ENCODE results near the gene CEP170B. TPM values are rescaled to one million over a fixed set of nuclear protein-coding genes. Genes with fewer than 3 reads are reported as not detected.
"Not testable (repeated sequence)": the region's sequence is repeated elsewhere in the genome, so short reads cannot be mapped to it uniquely, and the experiment has no call there.

Gene CEP170B
- total RNA-seq, 2 donors from 2014 or later = 26.8 to 47.0 TPM

DNA sequence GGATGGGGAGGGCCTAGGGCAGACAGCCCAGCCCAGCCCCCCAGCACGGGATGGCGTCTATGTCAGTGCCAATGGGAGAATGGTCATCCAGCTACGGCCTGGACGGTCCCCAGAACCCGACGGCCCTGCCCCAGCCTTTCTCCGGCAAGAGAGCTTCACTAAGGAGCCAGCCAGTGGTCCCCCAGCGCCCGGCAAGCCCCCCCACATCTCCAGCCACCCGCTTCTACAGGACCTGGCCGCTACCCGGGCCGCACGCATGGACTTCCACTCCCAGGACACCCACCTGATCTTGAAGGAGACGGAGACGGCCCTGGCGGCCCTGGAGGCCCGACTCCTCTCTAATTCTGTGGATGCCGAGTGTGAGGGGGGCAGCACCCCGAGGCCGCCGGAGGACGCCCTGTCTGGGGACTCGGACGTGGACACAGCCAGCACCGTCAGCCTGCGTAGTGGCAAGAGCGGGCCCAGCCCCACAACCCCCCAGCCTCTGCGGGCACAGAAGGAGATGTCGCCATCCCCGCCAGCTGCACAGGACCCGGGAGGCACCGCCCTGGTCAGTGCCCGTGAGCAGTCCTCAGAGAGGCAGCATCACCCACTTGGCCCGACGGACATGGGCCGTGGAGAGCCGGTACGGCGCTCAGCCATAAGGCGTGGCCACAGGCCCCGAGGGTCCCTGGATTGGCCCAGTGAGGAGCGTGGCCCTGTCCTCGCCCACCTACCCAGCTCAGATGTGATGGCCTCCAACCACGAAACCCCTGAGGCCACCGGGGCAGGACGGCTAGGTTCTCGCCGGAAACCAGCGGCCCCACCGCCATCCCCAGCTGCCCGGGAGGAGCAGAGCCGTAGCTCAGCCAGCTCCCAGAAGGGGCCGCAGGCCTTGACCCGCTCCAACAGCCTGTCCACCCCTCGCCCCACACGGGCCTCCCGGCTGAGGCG lies 21.9 kb downstream of the CEP170B start:
- peak; percentile 80 for DNase-seq (ENCODE audit: low spot score)
- intact Hi-C loops (cut with DNase I) = no loop called here

DNA sequence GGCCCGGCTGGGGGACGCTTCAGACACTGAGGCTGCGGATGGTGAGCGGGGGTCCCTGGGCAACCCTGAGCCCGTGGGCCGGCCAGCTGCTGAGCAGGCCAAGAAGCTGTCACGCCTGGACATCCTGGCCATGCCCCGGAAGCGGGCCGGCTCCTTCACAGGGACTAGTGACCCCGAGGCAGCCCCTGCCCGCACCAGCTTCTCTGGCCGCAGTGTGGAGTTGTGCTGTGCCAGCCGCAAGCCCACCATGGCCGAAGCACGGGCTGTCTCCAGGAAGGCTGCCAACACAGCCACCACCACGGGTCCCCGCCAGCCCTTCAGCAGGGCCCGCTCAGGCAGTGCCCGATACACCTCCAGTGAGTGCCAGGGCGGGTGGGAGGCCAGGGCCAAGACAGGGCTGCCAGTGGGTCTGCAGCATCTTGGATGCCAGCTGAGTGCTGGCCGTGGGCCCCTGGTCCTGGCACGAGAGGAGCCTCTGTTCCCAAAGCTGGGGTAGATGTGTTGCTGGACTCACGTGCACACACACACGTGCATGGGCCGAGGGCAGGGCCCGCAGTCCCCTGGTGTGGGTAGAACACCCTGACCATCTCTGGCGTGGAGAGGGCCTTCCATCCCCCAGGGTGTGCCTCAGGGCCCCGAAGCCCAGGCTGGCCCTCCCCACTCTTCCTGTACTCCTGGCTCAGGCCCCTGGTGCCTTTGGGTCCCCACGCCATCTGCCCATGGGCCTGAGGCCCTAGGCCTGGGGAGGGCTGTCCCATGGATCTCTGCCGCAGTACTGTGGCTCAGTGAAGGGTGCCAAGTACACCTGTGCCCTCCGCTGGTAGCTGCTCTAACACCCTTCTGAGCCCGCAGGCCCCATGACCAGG lies 22.8 kb downstream of the CEP170B start:
- intact Hi-C loops (cut with DNase I) = no loop called here
- peak; percentile 83 for DNase-seq (ENCODE audit: low spot score)

DNA sequence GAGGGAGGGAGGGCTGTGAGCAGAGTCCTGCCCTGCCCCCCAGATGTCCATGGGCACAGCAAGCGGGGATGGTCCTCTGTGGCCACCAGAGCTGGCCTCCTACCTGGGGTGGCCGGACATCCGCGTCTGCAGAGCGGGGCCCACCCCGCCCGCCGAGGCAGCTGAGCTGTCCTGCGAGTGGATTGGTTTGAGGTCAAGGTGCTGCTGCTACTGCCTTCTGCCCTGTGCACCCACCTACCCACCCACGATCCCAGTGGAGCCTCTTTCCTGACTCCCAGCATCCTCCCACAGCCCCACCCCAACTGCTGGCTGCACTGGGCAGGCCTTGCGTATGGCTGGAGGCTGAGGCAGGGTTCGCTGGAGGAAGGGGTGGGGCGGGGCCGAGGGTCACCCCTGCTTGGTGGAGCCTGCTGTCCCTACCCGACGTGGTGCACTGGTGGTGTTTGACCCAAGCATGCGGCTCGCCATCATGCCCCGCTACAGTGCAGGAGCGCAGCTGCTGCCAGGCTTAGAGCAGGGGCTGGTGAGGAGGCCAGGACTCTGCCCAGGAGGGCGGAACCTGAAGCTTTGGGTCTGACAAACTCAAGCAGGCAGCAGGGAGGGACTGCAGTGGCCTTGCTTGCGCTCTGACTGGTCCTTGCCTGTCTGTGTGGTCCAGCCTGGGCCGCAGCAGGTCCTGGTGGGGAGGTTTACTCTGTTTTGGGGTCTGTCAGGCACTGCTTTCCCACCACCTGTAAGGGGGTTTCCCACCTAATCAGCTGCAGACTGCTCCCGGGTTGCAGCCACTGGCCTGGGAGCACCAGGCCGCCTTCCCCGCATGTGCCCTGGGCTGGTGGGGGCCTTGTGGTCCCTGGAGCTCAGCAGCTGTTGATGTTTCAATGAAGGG lies 23.7 kb downstream of the CEP170B start:
- intact Hi-C loops (cut with DNase I) = no loop called here
- peak; percentile 75 for DNase-seq (ENCODE audit: low spot score)

DNA sequence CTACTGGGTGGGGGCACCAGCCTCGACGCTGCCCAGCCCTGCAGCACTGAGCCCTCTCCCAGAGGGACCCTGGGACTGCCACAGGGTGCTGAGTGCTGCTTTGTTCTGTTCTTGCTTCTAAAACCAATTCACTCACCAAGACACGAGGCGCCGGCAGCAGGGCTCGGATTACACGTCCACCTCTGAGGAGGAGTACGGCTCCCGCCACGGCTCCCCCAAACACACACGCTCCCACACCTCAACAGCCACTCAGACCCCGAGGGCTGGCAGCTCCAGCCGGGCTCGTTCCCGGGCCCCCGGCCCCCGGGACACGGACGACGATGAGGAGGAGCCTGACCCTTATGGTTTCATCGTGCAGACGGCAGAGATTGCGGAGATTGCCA lies 24.3 kb downstream of the CEP170B start:
- intact Hi-C loops (cut with DNase I) = no loop called here
- peak; percentile 72 for DNase-seq (ENCODE audit: low spot score)

DNA sequence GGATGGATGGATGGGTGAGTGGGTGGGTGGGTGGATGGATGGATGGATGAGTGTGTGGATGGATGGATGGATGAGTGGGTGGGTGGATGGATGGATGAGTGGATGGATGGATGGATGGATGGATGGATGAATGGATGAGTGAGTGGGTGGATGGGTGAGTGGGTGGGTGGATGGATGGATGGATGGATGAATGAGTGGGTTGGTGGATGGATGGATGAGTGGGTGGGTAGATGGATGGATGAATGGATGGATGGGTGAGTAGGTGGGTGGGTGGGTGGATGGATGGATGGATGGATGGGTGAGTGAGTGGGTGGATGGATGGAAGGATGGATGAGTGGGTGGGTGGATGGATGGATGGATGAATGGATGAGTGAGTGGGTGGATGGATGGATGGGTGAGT lies 25.2 kb downstream of the CEP170B start:
- not testable (repeated sequence) for DNase-seq (ENCODE audit: low spot score)
- intact Hi-C loops (cut with DNase I) = loop anchor here in 1 of 2 donors (10.0 kb wide), 1 partner anchor 165 kb away; no protein-coding TSS in a partner anchor

DNA sequence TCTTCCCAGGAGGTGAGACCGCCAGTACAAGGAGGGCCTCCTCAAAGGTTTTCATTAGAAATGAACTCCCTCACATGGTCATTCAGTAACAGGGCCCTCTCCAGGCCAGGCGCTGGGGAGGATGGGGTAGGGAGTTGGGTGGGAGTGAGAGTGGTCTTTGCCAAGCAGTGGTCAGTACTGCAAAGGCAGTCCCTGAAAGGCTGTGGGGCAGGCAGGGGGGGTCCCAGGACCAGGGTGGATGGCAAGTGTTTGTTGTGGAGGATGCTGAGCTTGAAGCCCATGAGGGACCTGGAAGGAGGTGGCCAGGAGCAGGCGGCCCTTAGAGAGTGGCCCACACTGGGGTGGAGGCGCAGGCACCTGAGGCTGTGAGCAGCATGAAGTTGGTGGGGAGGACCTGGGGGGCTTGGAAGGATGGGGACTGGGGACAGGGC lies 26.1 kb downstream of the CEP170B start:
- intact Hi-C loops (cut with DNase I) = loop anchor here in 1 of 2 donors (10.0 kb wide), 1 partner anchor 164 kb away; no protein-coding TSS in a partner anchor
- DNase-seq (ENCODE audit: low spot score) = no peak

DNA sequence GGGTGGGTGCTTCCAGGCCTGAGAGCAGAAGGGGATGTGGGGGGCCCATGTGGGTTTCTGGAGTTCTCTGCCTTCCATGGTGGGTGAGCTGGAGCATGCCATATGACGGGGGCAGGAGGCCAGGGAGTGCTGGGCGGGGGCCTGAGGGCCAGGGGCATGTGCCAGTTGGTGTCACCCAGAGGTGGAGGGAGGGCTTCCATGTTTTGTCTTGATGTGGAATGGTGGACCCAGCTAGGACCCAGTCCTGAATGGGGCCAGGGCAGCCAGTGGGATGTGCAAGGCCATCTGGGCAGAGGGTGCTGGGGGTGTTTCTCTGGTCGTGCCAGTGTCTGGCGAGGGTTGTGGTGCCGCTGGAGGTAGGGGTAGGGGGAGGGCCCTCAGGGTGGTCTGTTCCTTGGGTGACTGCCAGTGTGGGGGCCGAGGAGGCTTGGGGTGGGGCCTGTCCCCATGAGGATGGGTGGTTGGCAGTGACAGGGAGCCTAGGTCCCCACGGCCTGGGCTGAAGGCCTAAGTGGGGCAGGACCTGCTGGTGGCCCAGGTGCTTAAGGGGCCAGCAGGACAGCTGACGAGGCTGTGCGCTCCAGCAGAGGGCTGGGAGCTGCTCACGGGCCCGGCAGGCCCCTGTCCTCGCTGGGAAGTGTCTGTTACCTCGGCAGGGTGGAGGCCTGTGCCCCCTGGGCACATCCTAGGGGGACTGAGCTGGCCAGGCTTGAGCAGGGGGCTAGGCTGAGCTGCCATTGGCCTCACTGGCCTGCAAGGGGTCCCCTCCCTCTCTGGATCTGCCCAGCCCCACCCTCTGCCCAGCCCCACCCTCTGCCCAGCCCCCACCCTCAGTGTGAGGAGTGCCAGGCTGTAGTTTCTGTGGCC lies 26.8 kb downstream of the CEP170B start:
- peak; percentile 79 for DNase-seq (ENCODE audit: low spot score)
- intact Hi-C loops (cut with DNase I) = loop anchor here in 1 of 2 donors (10.0 kb wide), 1 partner anchor 163 kb away; no protein-coding TSS in a partner anchor

DNA sequence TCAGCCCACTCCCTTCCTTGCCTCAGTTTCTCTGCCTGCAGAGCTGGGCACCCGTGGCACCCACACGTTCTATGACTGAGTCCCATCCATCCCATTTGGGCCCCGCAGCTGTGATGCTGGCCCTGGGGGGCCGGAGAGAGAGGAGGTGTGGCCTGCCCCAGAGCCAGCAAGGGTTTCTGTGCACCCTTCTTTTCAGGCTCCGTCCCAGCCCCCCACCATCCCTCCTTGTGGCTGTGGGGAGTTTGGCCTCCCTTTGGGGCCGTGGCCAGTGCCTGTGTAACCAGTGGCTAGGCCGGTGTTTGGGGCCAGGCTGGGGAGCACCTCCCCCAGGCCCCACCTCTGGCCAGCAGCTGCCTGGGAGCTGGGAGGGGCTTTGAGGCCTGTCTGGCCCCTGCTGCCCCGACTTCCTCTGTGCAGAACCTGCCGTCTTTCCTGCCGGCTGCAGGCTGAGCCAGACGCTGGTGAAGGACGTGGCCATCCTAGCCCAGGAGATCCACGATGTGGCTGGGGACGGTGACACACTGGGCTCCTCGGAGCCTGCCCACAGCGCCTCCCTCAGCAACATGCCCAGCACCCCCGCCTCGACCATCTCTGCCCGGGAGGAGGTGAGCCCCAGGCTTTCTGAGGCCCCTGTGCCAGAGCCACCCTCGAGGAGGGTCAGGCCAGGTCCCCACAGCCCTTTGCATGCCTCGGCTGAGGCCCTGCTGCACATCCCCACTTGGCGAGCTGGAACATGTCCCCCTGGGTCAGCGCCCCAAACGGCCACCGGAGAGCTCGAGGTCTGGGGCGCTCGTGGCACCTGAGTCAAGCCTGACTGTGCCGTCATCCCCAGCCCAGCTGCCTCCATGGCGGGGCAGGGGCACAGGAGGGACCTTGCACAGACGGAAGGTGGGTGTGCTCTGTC lies 27.7 kb downstream of the CEP170B start:
- intact Hi-C loops (cut with DNase I) = loop anchor here in 1 of 2 donors (10.0 kb wide), 1 partner anchor 162 kb away; no protein-coding TSS in a partner anchor

DNA sequence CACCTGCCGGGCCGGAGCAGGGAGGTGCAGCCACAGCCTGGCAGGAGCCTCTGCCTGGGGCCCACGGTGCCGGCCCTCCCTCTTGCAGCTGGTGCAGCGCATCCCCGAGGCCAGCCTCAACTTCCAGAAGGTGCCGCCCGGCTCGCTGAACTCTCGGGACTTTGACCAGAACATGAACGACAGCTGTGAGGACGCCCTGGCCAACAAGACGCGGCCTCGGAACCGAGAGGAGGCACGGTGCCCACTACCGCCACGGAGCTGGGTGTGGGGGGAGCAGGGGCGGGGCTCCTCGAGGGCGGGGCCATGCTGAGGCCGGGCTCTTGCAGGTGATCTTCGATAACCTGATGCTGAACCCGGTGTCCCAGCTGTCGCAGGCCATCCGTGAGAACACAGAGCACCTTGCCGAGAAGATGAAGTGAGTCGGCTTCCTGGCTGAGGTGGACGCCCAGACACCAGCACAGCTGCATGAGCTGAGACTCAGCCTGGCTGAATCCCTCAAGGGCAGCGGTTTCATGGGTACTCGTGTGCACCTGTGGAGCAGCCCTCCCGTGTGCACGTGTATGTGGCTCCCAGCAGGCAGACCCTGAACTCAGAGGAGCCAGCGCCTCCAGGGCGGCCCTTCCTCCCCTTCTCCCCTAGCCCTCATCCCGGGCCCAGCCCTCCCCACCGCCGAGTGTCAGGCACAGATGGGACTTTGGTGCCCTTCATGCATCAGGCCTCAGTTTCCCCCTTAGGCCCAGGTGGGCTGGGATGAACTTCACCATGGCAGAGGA lies 28.6 kb downstream of the CEP170B start:
- intact Hi-C loops (cut with DNase I) = loop anchor here in 1 of 2 donors (10.0 kb wide), 1 partner anchor 161 kb away; no protein-coding TSS in a partner anchor
- peak; percentile 82 for DNase-seq (ENCODE audit: low spot score)

More for the DNA sequence above, 27.7 kb downstream of the CEP170B start:
- DNase-seq (ENCODE audit: low spot score) = peak; percentile 80

DNA sequence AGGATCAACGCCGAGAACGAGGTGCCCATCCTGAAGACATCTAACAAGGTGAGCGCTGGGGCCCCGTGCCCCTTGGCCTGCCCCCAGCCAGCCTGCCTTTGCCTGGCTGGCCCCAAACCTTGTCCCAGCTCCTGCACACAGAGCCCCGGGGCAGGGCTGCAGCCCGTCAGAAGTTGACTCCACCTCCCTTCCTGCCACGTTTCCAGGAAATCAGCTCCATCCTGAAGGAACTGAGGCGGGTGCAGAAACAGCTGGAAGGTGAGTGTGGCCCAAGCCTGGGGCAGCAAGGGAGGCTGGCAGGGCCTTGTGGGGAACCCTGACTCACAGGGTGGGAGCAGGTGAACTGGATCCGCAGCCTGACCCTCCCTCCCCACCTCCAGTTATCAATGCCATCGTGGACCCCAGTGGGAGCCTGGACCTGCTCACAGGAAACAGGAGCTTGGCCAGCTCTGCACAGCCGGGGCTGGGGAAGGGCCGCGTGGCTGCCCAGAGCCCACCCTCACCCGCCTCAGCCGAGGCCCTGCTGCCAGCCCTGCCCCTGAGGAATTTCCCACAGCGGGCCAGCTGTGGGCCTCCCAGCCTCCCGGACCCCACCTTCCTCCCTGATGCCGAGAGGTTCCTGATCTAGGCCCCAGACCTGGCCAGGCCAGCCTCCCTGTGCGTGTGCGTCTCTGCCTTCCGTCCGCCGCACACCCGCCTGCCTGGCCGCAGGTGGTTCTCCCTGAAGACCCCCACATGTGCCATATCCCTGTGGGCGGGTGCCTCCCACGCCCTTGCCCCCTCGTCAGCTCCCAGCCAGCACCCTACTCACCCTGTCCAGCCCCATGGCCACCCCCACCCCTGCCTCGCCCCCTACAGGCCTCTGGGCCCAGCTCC lies 29.5 kb downstream of the CEP170B start:
- peak; percentile 70 for DNase-seq (ENCODE audit: low spot score)
- intact Hi-C loops (cut with DNase I) = loop anchor here (5.0 to 10.0 kb wide), 2 partner anchors 73 to 160 kb away; no protein-coding TSS in a partner anchor

DNA sequence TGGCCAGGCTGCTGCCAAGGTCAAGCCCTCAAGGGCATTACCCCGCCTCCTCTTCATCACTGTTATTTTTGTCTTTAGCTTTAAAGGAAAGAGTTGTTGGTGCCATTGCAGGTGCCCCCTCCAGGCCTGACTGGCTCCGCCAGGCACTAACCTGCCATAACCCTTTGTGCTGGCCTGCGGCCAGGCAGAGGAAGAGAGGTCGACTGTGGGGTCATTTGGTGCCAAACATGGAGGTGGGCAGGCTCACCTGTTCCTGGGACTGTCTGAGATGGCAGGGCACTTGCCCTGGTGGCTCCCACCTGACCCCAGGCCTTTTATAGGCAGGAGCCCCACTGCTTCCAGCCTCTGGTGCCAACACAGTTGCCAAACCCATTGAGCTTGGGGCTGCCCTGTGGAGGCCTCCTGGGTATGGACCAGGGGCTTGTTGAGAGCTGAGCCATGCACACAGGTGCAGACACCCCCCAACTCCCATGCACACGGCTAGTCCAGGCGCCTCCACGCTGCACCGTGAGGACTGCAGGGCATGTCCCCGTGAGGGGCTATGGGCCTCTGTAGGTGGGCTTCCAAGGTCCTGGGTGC lies 30.2 kb downstream of the CEP170B start:
- DNase-seq (ENCODE audit: low spot score) = peak; percentile 76
- intact Hi-C loops (cut with DNase I) = loop anchor here (5.0 to 10.0 kb wide), 2 partner anchors 72 to 160 kb away; no protein-coding TSS in a partner anchor

DNA sequence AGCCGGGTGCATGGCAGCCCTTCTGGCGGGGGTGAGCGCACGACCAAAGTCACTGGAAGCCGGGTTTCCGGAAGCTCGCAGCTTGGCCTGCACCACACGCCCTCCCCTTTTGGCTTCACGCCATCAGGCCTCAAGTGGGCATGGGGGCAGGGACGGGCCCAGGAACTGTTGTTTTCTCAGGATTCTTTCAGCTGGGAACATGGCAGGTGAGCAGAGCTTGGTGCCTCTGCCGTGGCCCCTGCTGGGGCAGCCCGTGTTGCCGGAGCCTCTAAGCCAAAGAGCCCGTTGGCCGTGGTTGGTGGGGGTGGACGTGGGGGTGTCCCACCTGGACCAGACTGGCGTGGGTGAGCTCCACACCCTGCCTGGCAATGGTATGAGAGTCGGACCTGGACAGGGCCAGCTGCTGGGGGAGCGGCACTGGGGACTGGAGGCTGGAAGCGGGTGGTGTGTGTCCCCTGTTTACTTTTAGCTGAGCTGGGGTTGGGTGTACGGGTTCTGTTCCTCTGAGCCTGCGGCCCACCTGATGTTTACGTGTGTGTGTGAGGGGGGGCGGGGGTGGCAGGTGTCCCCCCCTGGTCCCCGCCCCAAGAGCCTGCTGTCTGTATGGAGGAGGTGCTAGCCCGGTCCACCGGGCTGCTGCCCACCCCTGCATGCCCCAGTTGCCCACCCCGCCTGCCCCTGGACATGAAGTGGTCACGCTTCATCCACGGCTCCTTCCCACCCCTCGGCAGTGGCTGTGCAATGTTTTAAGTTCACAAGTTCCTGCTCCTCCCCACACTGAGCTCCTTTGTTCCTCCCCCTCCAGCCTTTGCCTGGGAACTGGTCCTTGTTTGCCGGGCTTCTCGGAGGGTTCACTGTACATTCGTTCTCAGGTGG lies 31.0 kb downstream of the CEP170B start:
- peak; percentile 80 for DNase-seq (ENCODE audit: low spot score)
- intact Hi-C loops (cut with DNase I) = loop anchor here (2.0 to 10.0 kb wide), 3 partner anchors 71 to 159 kb away; no protein-coding TSS in a partner anchor
